Epithelial cell of proximal tubule (primary cell): Measurements from ENCODE around the gene ENTHD1. TPM values are rescaled to one million over a fixed set of nuclear protein-coding genes. Genes with fewer than 3 reads are reported as not detected.

Experiments
- DNase-seq: peaks from one replicate; pipeline ENCODE4 v3.0.0-alpha.2; 2011; ENCODE audit warnings: low read depth
- H3K4me3 ChIP-seq: 2 replicates; pipeline ENCODE4 v1.5.1; 2011; ENCODE audit warnings: low read depth, mild to moderate bottlenecking, low read length
- total RNA-seq: library from RNA; depleted of rRNA; stranded (reverse); fragments of >200 nt; gene quantifications from 2 replicates; pipeline ENCODE4 v1.2.3, GENCODE V29; 2015
- TF ChIP-seq, protein P1 (sequence below): conservative IDR thresholded peaks from 2 replicates; pipeline ENCODE4 v1.5.1; 2012; ENCODE audit warnings: low read depth, mild to moderate bottlenecking, low read length

The ENTHD1 gene
- total RNA-seq, 1 donor from 2014 or later, result not detected

DNA sequence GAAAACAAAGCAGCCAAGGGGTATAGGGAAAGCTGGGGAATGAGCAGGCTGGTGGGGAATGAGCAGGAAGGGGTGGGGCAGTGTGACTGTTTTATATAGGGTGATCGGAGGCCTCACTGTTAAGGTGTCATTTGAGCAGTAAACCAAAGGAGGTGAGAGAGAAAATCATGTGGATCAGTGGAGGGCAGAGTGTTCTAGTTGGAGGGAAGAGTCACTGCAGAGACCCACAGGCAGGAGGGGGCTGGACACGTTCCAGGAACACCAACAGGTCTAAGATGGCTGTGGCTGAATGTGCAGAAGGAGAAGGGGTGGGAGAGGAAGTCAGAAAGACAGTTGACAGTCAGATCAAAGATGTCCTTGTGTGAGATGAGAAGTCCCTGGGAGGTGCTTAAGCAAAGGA is 103.8 kb downstream of the ENTHD1 start:
- no peak overlapping the region for H3K4me3 ChIP-seq
- TF ChIP-seq, protein P1, sequence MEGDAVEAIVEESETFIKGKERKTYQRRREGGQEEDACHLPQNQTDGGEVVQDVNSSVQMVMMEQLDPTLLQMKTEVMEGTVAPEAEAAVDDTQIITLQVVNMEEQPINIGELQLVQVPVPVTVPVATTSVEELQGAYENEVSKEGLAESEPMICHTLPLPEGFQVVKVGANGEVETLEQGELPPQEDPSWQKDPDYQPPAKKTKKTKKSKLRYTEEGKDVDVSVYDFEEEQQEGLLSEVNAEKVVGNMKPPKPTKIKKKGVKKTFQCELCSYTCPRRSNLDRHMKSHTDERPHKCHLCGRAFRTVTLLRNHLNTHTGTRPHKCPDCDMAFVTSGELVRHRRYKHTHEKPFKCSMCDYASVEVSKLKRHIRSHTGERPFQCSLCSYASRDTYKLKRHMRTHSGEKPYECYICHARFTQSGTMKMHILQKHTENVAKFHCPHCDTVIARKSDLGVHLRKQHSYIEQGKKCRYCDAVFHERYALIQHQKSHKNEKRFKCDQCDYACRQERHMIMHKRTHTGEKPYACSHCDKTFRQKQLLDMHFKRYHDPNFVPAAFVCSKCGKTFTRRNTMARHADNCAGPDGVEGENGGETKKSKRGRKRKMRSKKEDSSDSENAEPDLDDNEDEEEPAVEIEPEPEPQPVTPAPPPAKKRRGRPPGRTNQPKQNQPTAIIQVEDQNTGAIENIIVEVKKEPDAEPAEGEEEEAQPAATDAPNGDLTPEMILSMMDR, result no peak
- no peak for DNase-seq

DNA sequence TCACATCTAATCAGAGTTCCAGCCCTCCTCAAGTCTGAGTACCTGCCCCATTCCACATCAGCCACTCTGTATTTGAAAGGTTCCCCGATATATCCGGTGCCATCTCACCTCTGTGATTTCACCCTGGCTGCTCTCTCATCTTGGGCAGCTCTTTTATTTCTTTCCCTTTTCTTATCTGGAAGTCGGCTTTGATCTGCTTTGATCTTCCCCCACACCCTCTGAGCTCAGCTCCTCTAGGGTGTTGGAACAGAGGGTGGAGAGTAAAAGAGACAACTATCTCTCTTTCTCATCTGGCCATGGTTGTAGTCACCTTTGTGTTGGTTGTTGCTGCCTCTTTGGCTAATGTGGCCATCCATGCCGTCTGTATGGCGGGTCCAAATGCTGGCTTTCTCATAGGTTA is 108.3 kb downstream of the ENTHD1 start:
- no peak for DNase-seq
- no peak overlapping the region for H3K4me3 ChIP-seq
- TF ChIP-seq, protein P1, result no peak

DNA sequence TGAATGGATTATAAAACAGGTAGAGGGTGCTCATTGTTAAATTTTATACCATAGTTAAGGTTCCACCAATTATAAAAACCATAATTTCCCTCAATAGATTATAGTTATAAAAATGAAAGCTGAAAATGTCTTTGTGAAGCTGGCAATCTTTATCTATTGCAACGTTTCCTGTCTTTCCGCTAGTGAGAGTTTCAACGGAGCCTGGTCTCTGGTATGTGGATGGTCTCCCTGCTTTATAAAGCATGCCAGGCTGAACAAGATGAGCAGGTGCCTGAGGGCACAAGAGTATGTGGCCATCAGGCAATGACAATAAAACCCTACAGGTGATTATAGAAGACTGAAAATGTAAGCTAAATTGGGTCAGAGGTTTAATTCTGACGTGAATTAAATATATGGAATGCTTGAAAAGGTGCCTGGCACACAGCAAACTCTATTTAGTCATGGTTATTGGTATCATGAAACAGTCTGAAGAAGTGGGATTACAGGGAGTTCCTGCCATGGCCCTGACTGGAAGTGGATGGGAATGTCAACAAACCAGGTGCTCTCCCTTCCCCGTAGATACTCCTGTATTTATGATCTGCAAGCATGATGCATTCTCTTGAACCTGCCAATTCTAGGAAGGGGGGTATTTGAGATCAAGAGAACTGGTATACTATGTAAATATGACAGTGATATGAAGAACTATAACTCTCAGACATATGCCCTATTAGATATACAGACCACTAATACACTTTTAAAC is 115.7 kb downstream of the ENTHD1 start:
- H3K4me3 ChIP-seq, result no peak overlapping the region
- TF ChIP-seq, protein P1, result no peak
- DNase-seq, result no peak

DNA sequence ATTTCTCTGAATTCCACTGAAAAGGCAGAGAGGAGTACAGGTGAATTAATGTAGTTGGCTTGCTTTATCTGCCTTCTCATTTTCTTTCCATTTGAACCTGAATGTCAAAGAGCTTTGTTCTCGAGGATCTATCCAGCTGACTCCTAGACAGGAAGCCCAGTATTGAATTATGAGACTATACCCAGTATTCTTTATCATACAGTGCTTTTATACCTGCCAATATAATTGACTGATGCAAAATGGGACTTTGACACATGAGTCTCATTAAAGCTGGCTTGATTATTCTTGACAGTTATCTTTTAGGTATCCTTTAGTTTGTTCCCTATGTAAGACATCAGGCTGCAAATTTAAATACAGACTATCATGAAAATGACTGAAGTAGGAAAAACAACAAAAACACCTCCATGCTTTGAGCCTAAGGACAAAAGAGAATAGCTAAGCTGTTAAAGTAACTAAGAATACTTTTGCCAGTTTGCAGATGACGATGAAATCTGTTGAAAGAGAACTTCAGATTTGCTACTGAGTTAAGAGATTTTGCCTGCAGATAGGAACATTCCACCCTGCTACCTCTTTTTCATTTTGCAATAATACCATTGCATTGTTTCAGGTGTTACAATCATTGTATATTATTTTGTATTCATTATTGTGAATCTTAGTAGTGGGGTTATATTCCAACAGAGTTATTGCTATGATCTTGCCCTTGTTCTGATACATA is 117.1 kb downstream of the ENTHD1 start:
- TF ChIP-seq, protein P1, result no peak
- no peak for DNase-seq
- H3K4me3 ChIP-seq, result no peak overlapping the region

DNA sequence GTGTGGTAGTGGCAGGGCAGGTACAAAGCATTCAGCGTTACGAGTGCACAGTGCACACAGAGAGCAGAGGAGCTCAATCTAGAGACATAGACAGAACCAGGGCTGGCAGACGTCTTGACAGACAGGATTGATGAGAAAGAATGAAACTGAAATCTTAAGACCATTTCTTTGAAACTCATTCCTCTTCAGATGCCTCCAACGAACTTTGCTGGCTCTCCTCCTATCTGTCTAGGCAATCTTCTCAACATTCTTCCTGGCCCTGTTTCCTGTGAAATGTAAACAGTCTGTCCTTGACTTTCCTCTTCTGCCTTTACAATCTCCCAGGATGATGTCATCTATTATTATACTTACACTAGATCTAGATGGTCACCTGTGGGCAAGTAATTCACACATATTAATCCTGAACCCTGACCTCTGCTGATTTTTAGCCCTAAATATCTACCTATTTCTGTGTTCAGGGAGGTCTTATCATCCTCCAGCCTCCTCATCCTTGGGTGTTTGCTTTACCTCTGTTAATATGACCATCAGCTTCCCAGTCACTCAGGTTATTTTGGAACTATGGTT is 119.5 kb downstream of the ENTHD1 start:
- H3K4me3 ChIP-seq, result no peak overlapping the region
- DNase-seq, result no peak
- TF ChIP-seq, protein P1, result no peak

DNA sequence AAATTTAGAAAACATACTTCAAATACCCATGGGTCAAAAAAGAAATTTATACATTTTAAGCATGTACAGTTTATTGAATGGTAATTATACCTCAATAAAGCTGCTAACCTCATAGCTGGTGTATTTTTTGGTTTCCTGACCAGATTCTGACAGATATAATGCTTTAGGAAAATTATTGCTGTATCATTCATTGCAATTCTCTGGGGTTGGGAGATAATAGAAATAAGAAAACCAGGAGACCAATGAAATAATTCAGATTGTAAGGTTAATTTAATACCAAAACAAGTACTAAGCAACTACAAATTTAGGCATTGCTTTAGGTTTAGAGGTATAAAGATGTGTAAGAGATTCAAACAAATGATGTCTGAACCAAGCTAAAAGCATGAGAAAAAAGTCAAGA is 120.1 kb downstream of the ENTHD1 start:
- DNase-seq, result no peak
- no peak overlapping the region for H3K4me3 ChIP-seq
- TF ChIP-seq, protein P1, result no peak

DNA sequence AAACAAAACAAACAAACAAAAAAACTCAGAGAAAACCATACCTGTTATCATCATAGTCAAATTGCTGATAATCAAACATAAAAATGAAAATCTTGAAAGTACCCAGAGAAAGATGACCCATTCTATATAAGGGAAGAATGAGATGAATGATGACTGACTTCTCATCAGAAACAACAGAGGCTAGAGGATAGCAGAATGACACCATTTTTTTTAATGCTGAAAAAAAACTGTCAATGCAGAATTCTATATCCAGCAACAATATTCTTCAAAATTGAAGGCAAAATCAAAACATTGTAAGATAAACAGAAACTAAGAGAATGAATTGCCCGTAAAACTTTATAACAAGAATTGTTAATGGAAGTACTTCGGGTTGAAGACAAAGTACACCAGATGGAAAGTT is 122.1 kb downstream of the ENTHD1 start:
- TF ChIP-seq, protein P1, result no peak
- no peak overlapping the region for H3K4me3 ChIP-seq
- DNase-seq, result no peak
